PC-3 (cell line): ENCODE data around the gene GSK3B. TPM values are rescaled to one million over a fixed set of nuclear protein-coding genes. Genes with fewer than 3 reads are reported as not detected.
A peak's percentile ranks its signal among the peaks of the same experiment; 100 is the strongest.

Experiments
- ATAC-seq: fragments of 200-7000 bp; cut with Tn5 transposase; 2 replicates; pipeline ENCODE4 v1.9.1; 2020; ENCODE audit warnings: mild to moderate bottlenecking, moderate library complexity
- BruUV-seq: library from RNA; stranded (reverse); fragments of 400-500 nt; replicated peaks from 2 replicates; lab custom pipeline; 2021; lab: Mats Ljungman, UMichigan
- CTCF ChIA-PET: fragments of 300-600 bp; sonication (Branson Sonifier 250); formaldehyde crosslinking; loops from one replicate; lab custom pipeline; 2022; ENCODE audit warnings: antibody characterized with exemption; lab: Charles Lee
- POLR2A ChIA-PET: fragments of 300-600 bp; sonication (Branson Sonifier 250); formaldehyde crosslinking; loops from one replicate; lab custom pipeline; 2022; ENCODE audit warnings: antibody characterized with exemption; ENCODE audit not compliant: unreplicated experiment; lab: Charles Lee
- DNase-seq: peaks from one replicate; pipeline ENCODE4 v3.0.0-alpha.2; 2015
- H2AFZ ChIP-seq: fragments of 300-600 bp; sonication (generic); 2 replicates; pipeline ENCODE4 v1.6.0; 2016; ENCODE audit warnings: antibody characterized with exemption, low read length
- H3F3A ChIP-seq: fragments of 300-600 bp; sonication (generic); one replicate; pipeline ENCODE4 v1.6.0; 2017; ENCODE audit warnings: antibody characterized with exemption, low read length, control low read depth, mild to moderate bottlenecking; ENCODE audit not compliant: unreplicated experiment
- H3K27ac ChIP-seq: fragments of 300-600 bp; sonication (generic); 2 replicates; pipeline ENCODE4 v1.5.1; 2016; ENCODE audit warnings: mild to moderate bottlenecking, low read length
- H3K27me3 ChIP-seq: fragments of 300-600 bp; sonication (generic); 2 replicates; pipeline ENCODE4 v1.6.1; 2016; ENCODE audit warnings: low read length, mixed read lengths
- H3K36me3 ChIP-seq: fragments of 300-600 bp; sonication (generic); 2 replicates; pipeline ENCODE4 v1.6.1; 2016; ENCODE audit warnings: low read depth, mixed run types, low read length, mixed read lengths
- H3K4me1 ChIP-seq: fragments of 300-600 bp; sonication (generic); 2 replicates; pipeline ENCODE4 v1.5.1; 2016; ENCODE audit warnings: low read length; ENCODE audit not compliant: insufficient read depth
- H3K4me2 ChIP-seq: fragments of 300-600 bp; sonication (generic); 2 replicates; pipeline ENCODE4 v1.6.0; 2016; ENCODE audit warnings: low read length
- H3K4me3 ChIP-seq: fragments of 300-600 bp; sonication (generic); 2 replicates; pipeline ENCODE4 v1.5.1; 2016; ENCODE audit warnings: mild to moderate bottlenecking, low read length, mixed read lengths
- H3K79me2 ChIP-seq: fragments of 300-600 bp; sonication (generic); 2 replicates; pipeline ENCODE4 v1.6.1; 2017; ENCODE audit warnings: low read length, mixed read lengths
- H3K9ac ChIP-seq: fragments of 300-600 bp; sonication (generic); 2 replicates; pipeline ENCODE4 v1.6.0; 2016; ENCODE audit warnings: mild to moderate bottlenecking, low read length
- H3K9me2 ChIP-seq: fragments of 300-600 bp; sonication (generic); replicated peaks from 2 replicates; pipeline ENCODE4 v1.6.1; 2016; ENCODE audit warnings: mixed run types, low read length, mixed read lengths
- H3K9me3 ChIP-seq: fragments of 300-600 bp; sonication (generic); 2 replicates; pipeline ENCODE4 v1.6.1; 2016; ENCODE audit warnings: low read length, mixed read lengths
- H4K20me1 ChIP-seq: fragments of 300-600 bp; sonication (generic); 2 replicates; pipeline ENCODE4 v1.6.1; 2016; ENCODE audit warnings: low read length, mixed read lengths
- EZH2 ChIP-seq: fragments of 300-600 bp; sonication (generic); IDR thresholded peaks from one replicate; pipeline ENCODE4 v1.6.1; 2017; ENCODE audit warnings: antibody characterized with exemption, mild to moderate bottlenecking, low read length; ENCODE audit not compliant: unreplicated experiment
- EZH2phosphoT487 ChIP-seq: fragments of 300-600 bp; sonication (generic); IDR thresholded peaks from 2 replicates; pipeline ENCODE4 v1.6.1; 2018; ENCODE audit warnings: mild to moderate bottlenecking, antibody characterized with exemption, low read length, borderline replicate concordance
- intact Hi-C: fragments of 100-400 bp; cut with micrococcal nuclease; formaldehyde crosslinking; loops from 2 replicates; pipeline ENCODE4 v1.9.0; 2023
- total RNA-seq: library from RNA; depleted of rRNA; stranded (reverse); fragments of >200 nt; gene quantifications from 2 replicates; pipeline ENCODE4 v1.2.3, GENCODE V29; 2014
- TF ChIP-seq, protein P1 (sequence below): fragments of 300-600 bp; sonication (generic); conservative IDR thresholded peaks from 2 replicates; pipeline ENCODE4 v1.5.1; 2017; ENCODE audit warnings: antibody characterized with exemption, low read depth, mild to moderate bottlenecking, low read length

The GSK3B gene
- total RNA-seq, 1 experiment from 2014 or later, result 55.8 TPM

GRCh38 chr3:120064641-120065040, 29.6 kb downstream of the GSK3B start:
- Histone ChIP-seq H3K9ac (no peak overlapping the region), H3K36me3 (peaks cover 6% of the 10 kb centered on the region; the same call in 1 of the 2 replicates), H3K4me3 (no peak overlapping the region), H2AFZ (no peak overlapping the region), H4K20me1 (peaks cover 69% of the 10 kb centered on the region), H3K27me3 (no peaks in the 10 kb centered on the region), H3K9me3 (no peaks in the 10 kb centered on the region), H3K79me2 (peaks cover 98% of the 10 kb centered on the region), H3F3A (no peaks in the 10 kb centered on the region), H3K9me2 (no peaks in the 10 kb centered on the region), H3K4me2 (no peak overlapping the region), H3K4me1 (no peaks in the 10 kb centered on the region), H3K27ac (no peak overlapping the region)
- CTCF ChIA-PET, result no interaction called here
- no peak for DNase-seq
- intact Hi-C loops, result loop anchor here (5.0 kb wide), 1 partner anchor 132 kb away; no protein-coding TSS in a partner anchor
- ATAC-seq, result no peak
- BruUV-seq, result no TSS peak
- TF ChIP-seq EZH2 (no peak), EZH2phosphoT487 (no peak)
- TF ChIP-seq, protein P1, sequence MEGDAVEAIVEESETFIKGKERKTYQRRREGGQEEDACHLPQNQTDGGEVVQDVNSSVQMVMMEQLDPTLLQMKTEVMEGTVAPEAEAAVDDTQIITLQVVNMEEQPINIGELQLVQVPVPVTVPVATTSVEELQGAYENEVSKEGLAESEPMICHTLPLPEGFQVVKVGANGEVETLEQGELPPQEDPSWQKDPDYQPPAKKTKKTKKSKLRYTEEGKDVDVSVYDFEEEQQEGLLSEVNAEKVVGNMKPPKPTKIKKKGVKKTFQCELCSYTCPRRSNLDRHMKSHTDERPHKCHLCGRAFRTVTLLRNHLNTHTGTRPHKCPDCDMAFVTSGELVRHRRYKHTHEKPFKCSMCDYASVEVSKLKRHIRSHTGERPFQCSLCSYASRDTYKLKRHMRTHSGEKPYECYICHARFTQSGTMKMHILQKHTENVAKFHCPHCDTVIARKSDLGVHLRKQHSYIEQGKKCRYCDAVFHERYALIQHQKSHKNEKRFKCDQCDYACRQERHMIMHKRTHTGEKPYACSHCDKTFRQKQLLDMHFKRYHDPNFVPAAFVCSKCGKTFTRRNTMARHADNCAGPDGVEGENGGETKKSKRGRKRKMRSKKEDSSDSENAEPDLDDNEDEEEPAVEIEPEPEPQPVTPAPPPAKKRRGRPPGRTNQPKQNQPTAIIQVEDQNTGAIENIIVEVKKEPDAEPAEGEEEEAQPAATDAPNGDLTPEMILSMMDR, result no peak
- POLR2A ChIA-PET, result no interaction called here

DNA sequence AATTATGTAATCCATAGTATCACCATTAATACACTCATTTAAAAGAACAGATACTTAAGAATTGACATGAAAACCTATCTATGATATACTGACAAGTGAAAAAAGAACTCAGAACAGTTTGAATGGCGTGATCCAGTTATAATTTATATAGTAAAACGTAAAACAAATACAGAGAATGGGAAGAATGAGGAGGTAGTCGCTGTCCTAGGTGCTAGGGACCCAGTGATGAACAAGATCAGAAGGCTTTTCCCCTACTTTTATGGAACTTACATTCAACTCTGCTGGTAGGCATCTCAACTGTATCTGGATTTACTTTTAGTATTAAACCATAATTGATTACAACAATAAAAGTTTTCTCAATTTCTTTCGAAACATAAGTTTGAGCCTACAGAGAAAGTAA, 31.8 kb downstream of the GSK3B start:
- no peaks in the 10 kb centered on the region for H3K27me3 ChIP-seq
- 0 out of 2 replicates have a peak, but pooled peaks cover 2% of the 10 kb centered on the region for H3K36me3 ChIP-seq
- ChIA-PET POLR2A (no interaction called here), CTCF (no interaction called here)
- H3K9me3 ChIP-seq, result no peaks in the 10 kb centered on the region
- peaks cover 65% of the 10 kb centered on the region for H4K20me1 ChIP-seq
- H3K4me2 ChIP-seq, result no peak overlapping the region
- H2AFZ ChIP-seq, result no peak overlapping the region
- intact Hi-C loops, result loop anchor here (5.0 kb wide), 1 partner anchor 130 kb away; no protein-coding TSS in a partner anchor
- H3K9ac ChIP-seq, result no peak overlapping the region
- no peaks in the 10 kb centered on the region for H3F3A ChIP-seq
- H3K4me3 ChIP-seq, result no peak overlapping the region
- no peak overlapping the region for H3K27ac ChIP-seq
- H3K79me2 ChIP-seq, result peaks cover 99% of the 10 kb centered on the region
- ATAC-seq, result no peak
- peak; percentile 16 for DNase-seq
- H3K4me1 ChIP-seq, result no peaks in the 10 kb centered on the region
- TF ChIP-seq EZH2phosphoT487 (no peak), EZH2 (no peak)
- TF ChIP-seq, protein P1, result no peak
- H3K9me2 ChIP-seq, result no peaks in the 10 kb centered on the region
- BruUV-seq, result no TSS peak

GRCh38 chr3:120059081-120059864, 35.0 kb downstream of the GSK3B start:
- ATAC-seq, result no peak
- ChIA-PET POLR2A (interaction anchor here (0.6 kb wide), 1 partner anchor 36 kb away, joined by 3 read pairs; no protein-coding TSS in a partner anchor), CTCF (no interaction called here)
- H3K9ac ChIP-seq, result no peak overlapping the region
- H3K4me1 ChIP-seq, result no peaks in the 10 kb centered on the region
- no peak overlapping the region for H3K27ac ChIP-seq
- H3K27me3 ChIP-seq, result no peaks in the 10 kb centered on the region
- intact Hi-C loops, result no loop called here
- no peaks in the 10 kb centered on the region for H3K36me3 ChIP-seq
- H4K20me1 ChIP-seq, result peaks cover 33% of the 10 kb centered on the region
- H3K4me2 ChIP-seq, result no peak overlapping the region
- H3K9me2 ChIP-seq, result no peaks in the 10 kb centered on the region
- peaks cover 98% of the 10 kb centered on the region for H3K79me2 ChIP-seq
- H3K9me3 ChIP-seq, result no peaks in the 10 kb centered on the region
- DNase-seq, result no peak
- TF ChIP-seq, protein P1, result no peak
- H3F3A ChIP-seq, result no peaks in the 10 kb centered on the region
- BruUV-seq, result TSS peak; percentile 2
- no peak overlapping the region for H2AFZ ChIP-seq
- no peak overlapping the region for H3K4me3 ChIP-seq
